Suprapubic skin (tissue), 4 donors: ENCODE results near the gene WASF2. TPM values are rescaled to one million over a fixed set of nuclear protein-coding genes. Genes with fewer than 3 reads are reported as not detected.
"Not testable (repeated sequence)": the region's sequence is repeated elsewhere in the genome, so short reads cannot be mapped to it uniquely, and the experiment has no call there.

Source experiments
- DNase-seq, 2 donors: peaks; one replicate each; pipeline ENCODE4 v3.0.0-alpha.2; 2019; ENCODE audit warnings: low spot score in 2 of 2
- H3K27ac ChIP-seq: fragments of 200-600 bp; sonication (generic); one replicate; pipeline ENCODE4 v1.5.1; 2019
- H3K27me3 ChIP-seq: fragments of 200-600 bp; sonication (generic); one replicate; pipeline ENCODE4 v1.5.1; 2019
- H3K36me3 ChIP-seq: fragments of 200-600 bp; sonication (generic); one replicate; pipeline ENCODE4 v1.5.1; 2019
- H3K4me1 ChIP-seq: fragments of 200-600 bp; sonication (generic); one replicate; pipeline ENCODE4 v1.5.1; 2019
- H3K4me3 ChIP-seq: fragments of 200-600 bp; sonication (generic); one replicate; pipeline ENCODE4 v1.5.1; 2019; ENCODE audit warnings: mild to moderate bottlenecking
- H3K9me3 ChIP-seq: fragments of 200-600 bp; sonication (generic); one replicate; pipeline ENCODE4 v1.5.1; 2019
- CTCF ChIP-seq, 2 donors: fragments of 200-600 bp in 1 of 2; fragments of 450-650 bp in 1 of 2; sonication (generic) in 1 of 2; IDR thresholded peaks; one replicate each; pipeline ENCODE4 v1.5.1; 2016 to 2019; ENCODE audit warnings: antibody characterized with exemption in 2 of 2, mild to moderate bottlenecking in 1 of 2, moderate library complexity in 1 of 2
- EP300 ChIP-seq: sonication (generic); formaldehyde crosslinking; IDR thresholded peaks from one replicate; pipeline ENCODE4 v1.6.1; 2017; ENCODE audit warnings: antibody characterized with exemption
- POLR2A ChIP-seq, 2 donors: fragments of 450-650 bp; IDR thresholded peaks; one replicate each; pipeline ENCODE4 v1.6.1; 2017; ENCODE audit warnings: antibody characterized with exemption in 2 of 2, mild to moderate bottlenecking in 2 of 2, moderate library complexity in 2 of 2
- POLR2AphosphoS5 ChIP-seq, 3 donors: sonication (generic); formaldehyde crosslinking; IDR thresholded peaks; one replicate each; pipeline ENCODE4 v1.6.1; 2017; ENCODE audit warnings: antibody characterized with exemption in 3 of 3
- WGBS: methylation state at CpG from one replicate; pipeline ENCODE4 v1.1.5; 2018; 5-methylcytosine and 5-hydroxymethylcytosine counted together
- total RNA-seq, 4 donors: library from RNA; depleted of rRNA; stranded (reverse); fragments of >200 nt; gene quantifications; one replicate each; pipeline ENCODE4 v1.1.0, GENCODE V29; 2016

Gene WASF2
- total RNA-seq, 4 donors from 2014 or later = 69.0 to 96.0 (median 90.4) TPM

GRCh38 chr1:27478098-27478497 lies 11.9 kb downstream of the WASF2 start:
- no peak overlapping the region for H3K27ac ChIP-seq
- TF ChIP-seq POLR2A (IDR thresholded peaks at IDR 0.05) (no peak), POLR2AphosphoS5 (IDR thresholded peaks at IDR 0.05) (no peak), EP300 (no peak), CTCF (IDR thresholded peaks at IDR 0.05) (no peak)
- DNase-seq = no peak
- no peaks in the 10 kb centered on the region for H3K27me3 ChIP-seq
- WGBS = 91% methylated on average over 4 of the region's 4 CpGs
- H3K36me3 ChIP-seq = no peaks in the 10 kb centered on the region
- no peaks in the 10 kb centered on the region for H3K9me3 ChIP-seq
- H3K4me1 ChIP-seq = peaks cover 69% of the 10 kb centered on the region
- H3K4me3 ChIP-seq = no peak overlapping the region

GRCh38 chr1:27476237-27476636 lies 13.7 kb downstream of the WASF2 start:
- H3K27me3 ChIP-seq = no peaks in the 10 kb centered on the region
- DNase-seq = no peak
- WGBS = 81% methylated on average over 2 of the region's 2 CpGs
- no peak overlapping the region for H3K4me3 ChIP-seq
- H3K27ac ChIP-seq = no peak overlapping the region
- H3K9me3 ChIP-seq = no peaks in the 10 kb centered on the region
- H3K36me3 ChIP-seq = no peaks in the 10 kb centered on the region
- peaks cover 61% of the 10 kb centered on the region for H3K4me1 ChIP-seq
- TF ChIP-seq CTCF (IDR thresholded peaks at IDR 0.05) (no peak), POLR2A (IDR thresholded peaks at IDR 0.05) (no peak), POLR2AphosphoS5 (IDR thresholded peaks at IDR 0.05) (no peak), EP300 (no peak)

DNA sequence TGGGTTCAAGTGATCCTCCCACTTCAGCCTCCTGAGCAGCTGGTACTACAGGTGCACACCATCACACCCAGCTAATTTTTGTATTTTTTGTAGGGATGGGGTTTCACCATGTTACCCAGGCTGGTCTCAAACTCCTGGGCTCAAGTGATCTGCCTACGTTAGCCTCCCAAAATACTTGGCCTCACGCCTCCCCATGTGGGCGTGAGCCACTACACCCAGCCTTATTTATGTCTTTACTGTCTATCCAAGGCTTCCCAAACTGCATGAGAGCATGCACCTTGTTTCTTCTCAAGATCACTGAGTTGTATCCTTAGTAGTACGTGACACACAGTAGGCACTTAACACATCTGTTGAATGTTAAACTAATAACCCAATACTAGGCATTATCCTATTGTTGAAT lies 14.2 kb downstream of the WASF2 start:
- H3K4me1 ChIP-seq = peaks cover 62% of the 10 kb centered on the region

DNA sequence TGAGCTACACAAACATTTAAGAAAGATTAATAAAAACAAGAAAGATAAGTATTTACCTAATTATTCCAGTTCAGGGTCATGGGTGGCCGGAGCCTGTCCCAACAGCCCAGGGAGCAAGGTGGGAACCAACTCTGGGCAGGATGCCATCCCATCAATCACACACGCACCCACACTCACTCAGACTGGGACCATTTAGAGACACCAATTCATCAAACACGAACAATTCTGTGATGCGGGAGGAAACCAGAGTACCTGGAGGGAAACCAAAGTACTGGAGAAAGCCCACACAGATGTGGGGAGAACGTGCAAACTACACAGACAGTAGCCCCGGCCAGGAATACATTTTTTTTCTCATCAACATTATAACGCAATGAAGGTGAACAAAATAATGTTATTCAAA lies 16.2 kb downstream of the WASF2 start:
- TF ChIP-seq POLR2AphosphoS5 (IDR thresholded peaks at IDR 0.05) (no peak), POLR2A (IDR thresholded peaks at IDR 0.05) (no peak), CTCF (IDR thresholded peaks at IDR 0.05) (no peak), EP300 (no peak)
- no peaks in the 10 kb centered on the region for H3K9me3 ChIP-seq
- H3K27me3 ChIP-seq = no peaks in the 10 kb centered on the region
- H3K36me3 ChIP-seq = no peaks in the 10 kb centered on the region
- no peak overlapping the region for H3K4me3 ChIP-seq
- no peak overlapping the region for H3K27ac ChIP-seq
- 26% methylated on average over 7 of the region's 7 CpGs for WGBS
- DNase-seq = no peak
- H3K4me1 ChIP-seq = peaks cover 73% of the 10 kb centered on the region

More for the DNA sequence above, 14.2 kb downstream of the WASF2 start:
- DNase-seq = no peak
- no peak for TF ChIP-seq POLR2AphosphoS5 (IDR thresholded peaks at IDR 0.05)
- no peak for TF ChIP-seq POLR2A (IDR thresholded peaks at IDR 0.05)
- TF ChIP-seq CTCF (IDR thresholded peaks at IDR 0.05) = no peak
- TF ChIP-seq EP300 = no peak
- H3K9me3 ChIP-seq = no peaks in the 10 kb centered on the region
- H3K4me3 ChIP-seq = no peak overlapping the region
- no peak overlapping the region for H3K27ac ChIP-seq
- H3K27me3 ChIP-seq = no peaks in the 10 kb centered on the region
- H3K36me3 ChIP-seq = no peaks in the 10 kb centered on the region
- WGBS = 53% methylated on average over 4 of the region's 4 CpGs

- peaks cover 81% of the 10 kb centered on the region for H3K4me1 ChIP-seq
Observed at GRCh38 chr1:27472098-27472497, 17.9 kb downstream of the WASF2 start.

DNA sequence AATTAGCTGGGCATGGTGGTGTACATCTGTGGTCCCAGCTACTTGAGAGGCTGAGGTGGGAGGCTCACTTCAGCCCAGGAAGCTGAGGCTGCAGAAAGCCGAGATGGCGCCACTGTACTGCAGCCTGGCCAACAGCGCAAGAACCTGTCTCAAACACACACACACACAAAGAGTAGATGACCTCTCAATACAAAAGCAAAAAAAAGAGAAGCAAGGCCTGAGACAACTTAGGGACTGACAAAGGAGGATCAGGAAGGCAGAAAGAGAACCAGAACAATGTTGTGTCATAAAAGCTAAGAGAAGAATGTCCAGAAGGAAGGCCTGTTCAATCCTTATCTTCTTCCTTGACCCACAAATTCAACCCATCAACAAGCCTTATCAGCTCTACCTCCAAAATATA lies 18.5 kb downstream of the WASF2 start:
- TF ChIP-seq POLR2A (IDR thresholded peaks at IDR 0.05) (no peak), CTCF (IDR thresholded peaks at IDR 0.05) (no peak), EP300 (no peak), POLR2AphosphoS5 (IDR thresholded peaks at IDR 0.05) (no peak)
- Histone ChIP-seq H3K4me1 (peaks cover 76% of the 10 kb centered on the region), H3K4me3 (no peak overlapping the region), H3K27ac (no peak overlapping the region), H3K27me3 (no peaks in the 10 kb centered on the region), H3K36me3 (peaks cover 3% of the 10 kb centered on the region), H3K9me3 (no peaks in the 10 kb centered on the region)
- 94% methylated on average over 3 of the region's 3 CpGs for WGBS
- DNase-seq = no peak

More at GRCh38 chr1:27472098-27472497, 17.9 kb downstream of the WASF2 start:
- not testable (repeated sequence) for H3K27me3 ChIP-seq, DNase-seq, H3K9me3 ChIP-seq, H3K27ac ChIP-seq, H3K36me3 ChIP-seq, H3K4me3 ChIP-seq
- 77% methylated on average over 7 of the region's 7 CpGs for WGBS
